Adrenal gland (tissue), 5 donors: Measurements from ENCODE around the gene PDK2.
A peak's percentile ranks its signal among the peaks of the same experiment; 100 is the strongest.

Experiments used
- CTCF ChIP-seq, 6 experiments: fragments of 450-650 bp in 4 of 6; fragments of 200-600 bp in 2 of 6; sonication (generic) in 1 of 6; IDR thresholded peaks; 1 replicate in 5 of 6; 2 replicates in 1 of 6; pipeline versions ENCODE4 v1.5.1 to v1.8.0; 2016 to 2021; ENCODE audit warnings: antibody characterized with exemption in 6 of 6, mild to moderate bottlenecking in 2 of 6, moderate library complexity in 1 of 6
- POLR2A ChIP-seq, 2 donors: fragments of 450-650 bp; IDR thresholded peaks; one replicate each; pipeline ENCODE4 v1.6.1; 2017; ENCODE audit warnings: antibody characterized with exemption in 2 of 2, mild to moderate bottlenecking in 2 of 2, moderate library complexity in 1 of 2
- donor health status: DM: no; HTN: no; CAD: no.

- peak in 1 of 6 experiments; percentile 9 for TF ChIP-seq CTCF (IDR thresholded peaks at IDR 0.05)
- TF ChIP-seq POLR2A (IDR thresholded peaks at IDR 0.05) = peak; percentile 60 to 90
Measured at GRCh38 chr17:50094753-50095619, at the start of gene PDK2.
